Measurements from ENCODE around the gene VAV2. TPM values are rescaled to one million over a fixed set of nuclear protein-coding genes. Genes with fewer than 3 reads are reported as not detected.

Gene VAV2
- total RNA-seq, 1 donor from 2014 or later, result 47.0 TPM

DNA sequence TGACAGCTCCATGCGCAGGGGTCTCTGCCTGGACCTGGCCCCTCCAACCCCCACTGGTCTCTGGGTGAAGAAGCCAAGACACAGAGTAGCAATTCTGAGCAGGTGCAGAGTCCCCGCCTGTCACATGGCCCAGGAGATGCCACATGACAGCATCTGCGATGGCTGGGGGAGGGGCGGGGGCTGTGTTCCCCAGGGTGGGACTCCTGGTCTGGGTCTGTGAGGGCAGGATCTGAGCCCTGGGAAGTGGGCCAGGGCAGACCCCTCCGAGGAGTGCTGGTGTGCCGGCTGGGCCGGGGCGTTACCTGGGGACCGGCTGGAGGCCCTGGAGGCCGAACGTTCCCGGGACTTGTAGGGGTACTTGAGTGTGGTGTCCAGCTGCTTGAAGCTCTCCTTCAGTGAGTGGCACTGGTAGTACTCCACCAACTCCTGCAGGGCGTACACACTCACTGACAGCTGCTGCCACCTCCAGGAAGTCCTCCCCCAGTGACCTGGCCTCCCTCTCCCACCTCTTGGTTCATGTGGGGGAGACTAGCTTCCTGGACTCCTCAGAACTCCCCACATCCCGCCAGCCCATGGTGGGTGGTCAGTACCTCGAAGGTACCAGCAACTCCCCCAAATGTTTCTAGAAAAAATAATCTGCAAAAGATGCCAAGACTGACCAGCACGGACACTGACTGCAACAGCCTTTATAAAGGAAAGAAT lies 221.9 kb downstream of the VAV2 start:
- Mint-ChIP-seq H3K4me3 (no peak overlapping the region), H3K36me3 (ENCODE audit: low read depth) (peaks cover 30% of the 10 kb centered on the region), H3K27ac (ENCODE audit: unreplicated experiment) (no peak overlapping the region), H3K4me1 (no peaks in the 10 kb centered on the region), H3K27me3 (ENCODE audit: low read depth) (no peaks in the 10 kb centered on the region), H3K9me3 (peaks cover 5% of the 10 kb centered on the region)
- TF ChIP-seq, protein P1, sequence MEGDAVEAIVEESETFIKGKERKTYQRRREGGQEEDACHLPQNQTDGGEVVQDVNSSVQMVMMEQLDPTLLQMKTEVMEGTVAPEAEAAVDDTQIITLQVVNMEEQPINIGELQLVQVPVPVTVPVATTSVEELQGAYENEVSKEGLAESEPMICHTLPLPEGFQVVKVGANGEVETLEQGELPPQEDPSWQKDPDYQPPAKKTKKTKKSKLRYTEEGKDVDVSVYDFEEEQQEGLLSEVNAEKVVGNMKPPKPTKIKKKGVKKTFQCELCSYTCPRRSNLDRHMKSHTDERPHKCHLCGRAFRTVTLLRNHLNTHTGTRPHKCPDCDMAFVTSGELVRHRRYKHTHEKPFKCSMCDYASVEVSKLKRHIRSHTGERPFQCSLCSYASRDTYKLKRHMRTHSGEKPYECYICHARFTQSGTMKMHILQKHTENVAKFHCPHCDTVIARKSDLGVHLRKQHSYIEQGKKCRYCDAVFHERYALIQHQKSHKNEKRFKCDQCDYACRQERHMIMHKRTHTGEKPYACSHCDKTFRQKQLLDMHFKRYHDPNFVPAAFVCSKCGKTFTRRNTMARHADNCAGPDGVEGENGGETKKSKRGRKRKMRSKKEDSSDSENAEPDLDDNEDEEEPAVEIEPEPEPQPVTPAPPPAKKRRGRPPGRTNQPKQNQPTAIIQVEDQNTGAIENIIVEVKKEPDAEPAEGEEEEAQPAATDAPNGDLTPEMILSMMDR (conservative IDR thresholded peaks at IDR 0.05), result no peak
- DNase-seq (ENCODE audit: low read depth, low spot score), result no peak

DNA sequence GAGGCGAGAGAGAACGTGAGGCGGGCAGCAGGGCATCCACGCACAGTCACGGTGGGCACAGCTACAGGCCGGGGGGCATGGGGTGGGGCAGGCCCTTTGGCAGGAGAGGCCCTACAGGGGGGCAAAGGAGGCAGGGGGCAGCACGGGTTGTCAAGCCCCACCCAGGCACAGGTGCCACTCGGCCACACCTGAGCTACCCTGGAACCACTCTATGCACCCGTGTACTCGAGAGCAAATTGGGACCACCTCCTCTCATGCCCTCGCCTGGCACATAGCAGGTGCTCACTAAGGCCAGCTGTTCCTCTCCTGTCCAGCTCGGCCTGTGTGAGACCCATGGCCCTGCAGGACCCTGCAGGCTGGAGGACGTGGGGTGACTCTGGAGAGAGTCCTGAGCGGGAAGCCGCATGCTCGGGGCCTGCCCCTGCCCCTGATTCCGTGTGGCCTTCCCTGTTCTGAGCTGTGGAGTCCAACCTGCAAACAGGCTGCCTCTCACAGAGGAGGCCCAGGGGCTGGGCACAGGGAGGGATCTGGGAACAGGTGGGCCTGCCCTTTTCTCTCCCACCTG lies 222.5 kb downstream of the VAV2 start:
- H3K36me3 Mint-ChIP-seq (ENCODE audit: low read depth), result peaks cover 35% of the 10 kb centered on the region

DNA sequence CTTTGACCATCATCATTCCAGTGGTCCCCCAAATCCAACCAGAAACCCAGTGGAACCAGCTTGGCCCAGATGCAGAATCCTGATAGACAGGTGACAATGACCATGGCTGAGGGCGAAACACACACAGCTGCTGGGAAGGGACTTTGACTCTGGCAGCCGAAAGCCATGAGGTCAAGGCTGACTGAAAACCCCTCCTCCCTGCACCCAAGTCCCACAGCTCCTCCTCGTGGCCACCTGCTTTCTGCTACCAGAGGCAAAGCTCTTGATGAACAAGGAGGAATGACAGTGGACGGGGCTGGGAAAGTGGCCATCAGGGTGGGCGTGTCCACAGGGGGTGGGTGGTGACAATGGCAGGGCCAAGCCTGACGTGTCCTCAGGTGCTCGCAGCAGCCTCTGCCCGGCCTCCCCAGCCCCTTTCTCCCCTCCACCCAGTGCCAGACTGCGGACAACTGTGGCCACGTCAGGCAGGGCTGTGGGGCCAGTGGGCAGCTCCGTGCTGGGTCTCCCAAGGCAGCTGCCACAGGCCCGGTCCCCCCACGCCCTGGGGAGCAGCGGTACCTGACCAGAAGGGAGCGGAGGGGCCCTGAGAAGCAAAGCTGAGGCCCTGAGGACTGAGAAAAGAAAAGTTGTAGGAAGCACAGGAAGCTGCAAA lies 223.1 kb downstream of the VAV2 start:
- DNase-seq (ENCODE audit: low read depth, low spot score), result no peak
- Mint-ChIP-seq H3K4me1 (no peaks in the 10 kb centered on the region), H3K27me3 (ENCODE audit: low read depth) (no peaks in the 10 kb centered on the region), H3K4me3 (no peak overlapping the region), H3K9me3 (peaks cover 5% of the 10 kb centered on the region), H3K27ac (ENCODE audit: unreplicated experiment) (no peak overlapping the region), H3K36me3 (ENCODE audit: low read depth) (peaks cover 41% of the 10 kb centered on the region)
- TF ChIP-seq, protein P1 (conservative IDR thresholded peaks at IDR 0.05), result no peak

More for the DNA sequence above, 222.5 kb downstream of the VAV2 start:
- TF ChIP-seq, protein P1 (conservative IDR thresholded peaks at IDR 0.05), result no peak
- no peak for DNase-seq (ENCODE audit: low read depth, low spot score)
- no peak overlapping the region for H3K4me3 Mint-ChIP-seq
- H3K9me3 Mint-ChIP-seq, result peaks cover 5% of the 10 kb centered on the region
- no peaks in the 10 kb centered on the region for H3K4me1 Mint-ChIP-seq
- H3K27me3 Mint-ChIP-seq (ENCODE audit: low read depth), result no peaks in the 10 kb centered on the region
- H3K27ac Mint-ChIP-seq (ENCODE audit: unreplicated experiment), result no peak overlapping the region

DNA sequence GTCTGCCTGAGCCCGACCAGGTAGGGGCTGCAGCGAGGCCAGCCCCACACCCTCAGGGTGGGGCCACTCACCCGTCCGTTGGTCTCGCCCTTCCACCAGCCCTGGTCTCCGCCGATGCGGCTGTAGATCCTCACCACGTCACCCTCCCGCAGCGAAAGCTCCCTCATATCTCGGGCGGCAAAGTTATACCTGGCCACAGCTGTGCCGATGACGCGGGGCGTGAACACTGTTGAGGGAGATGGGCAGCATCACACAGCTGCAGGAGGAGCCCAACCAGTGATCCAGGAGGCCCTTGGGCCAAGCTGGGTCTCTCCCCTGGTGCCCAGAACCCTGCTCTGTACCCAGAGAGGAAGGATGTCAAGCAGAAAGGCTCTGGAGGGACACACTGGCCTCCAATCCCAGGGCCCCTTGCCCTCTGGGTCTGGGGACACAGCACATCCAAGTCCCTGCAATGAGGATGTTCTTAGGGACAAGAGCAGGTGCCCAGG lies 223.7 kb downstream of the VAV2 start:
- H3K9me3 Mint-ChIP-seq, result peaks cover 5% of the 10 kb centered on the region
- H3K27ac Mint-ChIP-seq (ENCODE audit: unreplicated experiment), result no peak overlapping the region
- no peak overlapping the region for H3K4me3 Mint-ChIP-seq
- H3K27me3 Mint-ChIP-seq (ENCODE audit: low read depth), result no peaks in the 10 kb centered on the region
- DNase-seq (ENCODE audit: low read depth, low spot score), result no peak
- H3K4me1 Mint-ChIP-seq, result no peaks in the 10 kb centered on the region
- H3K36me3 Mint-ChIP-seq (ENCODE audit: low read depth), result peaks cover 43% of the 10 kb centered on the region
- TF ChIP-seq, protein P1 (conservative IDR thresholded peaks at IDR 0.05), result no peak

DNA sequence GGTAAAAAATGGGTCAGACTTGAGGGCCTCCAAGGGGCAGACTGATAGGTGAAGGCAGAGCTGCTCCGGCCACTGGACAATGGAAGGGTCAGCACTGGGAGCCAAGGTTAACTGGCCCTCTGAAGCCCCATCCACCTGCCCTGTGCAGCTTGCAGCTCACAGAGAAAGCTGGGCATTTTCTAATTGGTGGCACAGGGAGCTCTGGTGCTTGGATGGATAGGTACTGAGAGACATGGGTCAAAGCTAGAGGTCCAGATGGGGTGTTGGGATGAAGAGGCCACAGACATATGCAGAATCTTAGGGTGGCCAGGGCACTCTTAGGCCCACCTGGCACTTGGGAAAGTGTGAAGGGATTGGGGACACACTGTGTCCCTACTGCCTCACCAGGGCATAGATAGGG lies 224.5 kb downstream of the VAV2 start:
- H3K36me3 Mint-ChIP-seq (ENCODE audit: low read depth), result peaks cover 43% of the 10 kb centered on the region

More for the DNA sequence above, 224.5 kb downstream of the VAV2 start:
- Mint-ChIP-seq H3K27me3 (ENCODE audit: low read depth) (no peaks in the 10 kb centered on the region), H3K4me3 (no peak overlapping the region), H3K9me3 (peaks cover 5% of the 10 kb centered on the region), H3K27ac (ENCODE audit: unreplicated experiment) (no peak overlapping the region), H3K4me1 (no peaks in the 10 kb centered on the region)
- DNase-seq (ENCODE audit: low read depth, low spot score), result no peak
- TF ChIP-seq, protein P1 (conservative IDR thresholded peaks at IDR 0.05), result no peak
